ENCODE measurements around the gene RHD. TPM values are rescaled to one million over a fixed set of nuclear protein-coding genes. Genes with fewer than 3 reads are reported as not detected.
A peak's percentile ranks its signal among the peaks of the same experiment; 100 is the strongest.

RHD gene
- total and polyA plus RNA-seq, 4 donors = 0.31 to 85.4 TPM; not detected in 2

GRCh38 chr1:25355841-25356395 lies 83.6 kb downstream of the RHD start:
- Histone ChIP-seq H3K9ac (ENCODE audit: low read depth in 1 of 2, low read length in 2 of 2) (no peak overlapping the region), H3K9me3 (ENCODE audit: control insufficient read depth in 4 of 4, low read length in 3 of 4) (no peaks in the 10 kb centered on the region), H3K27me3 (ENCODE audit: control insufficient read depth in 4 of 4, insufficient read depth in 4 of 4, low read length in 3 of 4) (no peaks in the 10 kb centered on the region), H3K36me3 (ENCODE audit: control insufficient read depth in 4 of 4, insufficient read depth in 3 of 4, low read depth in 1 of 4, low read length in 3 of 4) (peaks cover 4 to 16% (median 6%) of the 10 kb centered on the region in 4 donors), H3K4me1 (ENCODE audit: control insufficient read depth in 4 of 4, insufficient read depth in 4 of 4, low read length in 3 of 4) (peaks cover 4 to 16% (median 11%) of the 10 kb centered on the region in 4 donors), H3K4me3 (ENCODE audit: low read depth in 1 of 3, low read length in 3 of 3) (no peak overlapping the region), H3K27ac (ENCODE audit: low read depth in 1 of 2, low read length in 2 of 2) (peak overlapping the region; percentile 2 to 57)
- WGBS = 36% methylated on average over 6 of the region's 6 CpGs
- DNase-seq (ENCODE audit: low spot score) = no peak
- TF ChIP-seq HNF4A (conservative IDR thresholded peaks at IDR 0.05) (peak in 1 of 2 donors; percentile 19), YY1 (IDR thresholded peaks at IDR 0.05) (no peak), ZBTB33 (IDR thresholded peaks at IDR 0.05) (no peak), GABPA (IDR thresholded peaks at IDR 0.05 in 1 of 2, conservative IDR thresholded peaks at IDR 0.05 in 1 of 2) (no peak)

GRCh38 chr1:25356441-25356840 lies 84.1 kb downstream of the RHD start:
- Histone ChIP-seq H3K27me3 (ENCODE audit: control insufficient read depth in 4 of 4, insufficient read depth in 4 of 4, low read length in 3 of 4) (no peaks in the 10 kb centered on the region), H3K4me3 (ENCODE audit: low read depth in 1 of 3, low read length in 3 of 3) (no peak overlapping the region), H3K27ac (ENCODE audit: low read depth in 1 of 2, low read length in 2 of 2) (peak overlapping the region; percentile 2 to 57), H3K9me3 (ENCODE audit: control insufficient read depth in 4 of 4, low read length in 3 of 4) (no peaks in the 10 kb centered on the region), H3K9ac (ENCODE audit: low read depth in 1 of 2, low read length in 2 of 2) (no peak overlapping the region), H3K36me3 (ENCODE audit: control insufficient read depth in 4 of 4, insufficient read depth in 3 of 4, low read depth in 1 of 4, low read length in 3 of 4) (peaks cover 4 to 21% (median 7%) of the 10 kb centered on the region in 4 donors), H3K4me1 (ENCODE audit: control insufficient read depth in 4 of 4, insufficient read depth in 4 of 4, low read length in 3 of 4) (peaks cover 4 to 16% (median 11%) of the 10 kb centered on the region in 4 donors)
- peak; percentile 0 to 30 for TF ChIP-seq HNF4A (conservative IDR thresholded peaks at IDR 0.05)
- no peak for TF ChIP-seq HNF4G (IDR thresholded peaks at IDR 0.05)
- no peak for DNase-seq (ENCODE audit: low spot score)

- peaks cover 4 to 25% (median 7%) of the 10 kb centered on the region in 4 donors for H3K36me3 ChIP-seq (ENCODE audit: control insufficient read depth in 4 of 4, insufficient read depth in 3 of 4, low read depth in 1 of 4, low read length in 3 of 4)
- TF ChIP-seq HNF4A (conservative IDR thresholded peaks at IDR 0.05) = no peak
- no peak for TF ChIP-seq CTCF (IDR thresholded peaks at IDR 0.05; ENCODE audit: low read depth, low read length, missing input control)
- no peak for TF ChIP-seq EGR1 (IDR thresholded peaks at IDR 0.05; ENCODE audit: low read depth in 2 of 2)
- TF ChIP-seq TAF1 (conservative IDR thresholded peaks at IDR 0.05) = no peak
- no peak overlapping the region for H3K9ac ChIP-seq (ENCODE audit: low read depth in 1 of 2, low read length in 2 of 2)
- H3K27ac ChIP-seq (ENCODE audit: low read depth in 1 of 2, low read length in 2 of 2) = no peak overlapping the region
- H3K9me3 ChIP-seq (ENCODE audit: control insufficient read depth in 4 of 4, low read length in 3 of 4) = no peaks in the 10 kb centered on the region
- H3K4me1 ChIP-seq (ENCODE audit: control insufficient read depth in 4 of 4, insufficient read depth in 4 of 4, low read length in 3 of 4) = peaks cover 4 to 19% (median 11%) of the 10 kb centered on the region in 4 donors
- WGBS = 94% methylated on average over 1 of the region's 1 CpG
- no peak for DNase-seq (ENCODE audit: low spot score)
- H3K27me3 ChIP-seq (ENCODE audit: control insufficient read depth in 4 of 4, insufficient read depth in 4 of 4, low read length in 3 of 4) = no peaks in the 10 kb centered on the region
- H3K4me3 ChIP-seq (ENCODE audit: low read depth in 1 of 3, low read length in 3 of 3) = no peak overlapping the region
Observed at GRCh38 chr1:25356848-25357247, 84.5 kb downstream of the RHD start.
